GM12878 (cell line): ENCODE data around the gene RALGPS1. TPM values are rescaled to one million over a fixed set of nuclear protein-coding genes. Genes with fewer than 3 reads are reported as not detected.

Experiments
- ATAC-seq: fragments of 200-7000 bp; cut with Tn5 transposase; 3 replicates; pipeline ENCODE4 v1.9.1; 2020; ENCODE audit warnings: mild to moderate bottlenecking, moderate library complexity
- BruUV-seq: library from RNA; stranded (reverse); fragments of 400-500 nt; replicated peaks from 2 replicates; lab custom pipeline; 2021; lab: Mats Ljungman, UMichigan
- CTCF ChIA-PET: fragments of 300-600 bp; sonication (Branson Sonifier 250); formaldehyde crosslinking; extraction: SDS; loops from one replicate; lab custom pipeline; 2021; ENCODE audit warnings: inconsistent platforms; lab: Yijun Ruan, JAX
- POLR2A ChIA-PET: fragments of 350-600 bp; formaldehyde crosslinking; extraction: SDS; loops from one replicate; lab custom pipeline; 2021; ENCODE audit warnings: inconsistent platforms; lab: Charles Lee
- RAD21 ChIA-PET: fragments of 300-600 bp; sonication (Branson Sonifier 250); formaldehyde crosslinking; loops from one replicate; lab custom pipeline; 2023; ENCODE audit warnings: antibody characterized with exemption; ENCODE audit not compliant: unreplicated experiment; lab: Charles Lee
- SMC1A ChIA-PET: fragments of 300-600 bp; sonication (Branson Sonifier 250); formaldehyde crosslinking; loops from one replicate; lab custom pipeline; 2023; ENCODE audit not compliant: unreplicated experiment, uncharacterized antibody; lab: Charles Lee
- DNase-seq: peaks from one replicate; pipeline ENCODE4 v3.0.0-alpha.2; 2011; ENCODE audit warnings: low read depth, low spot score
- FAIRE-seq: peaks from 3 replicates; lab custom pipeline; 2011; peaks lifted over from hg19 to GRCh38; lab: Jason Lieb, UNC
- H2AFZ ChIP-seq: 2 replicates; pipeline ENCODE4 v1.6.0; 2011; ENCODE audit warnings: low read depth, low read length, control low read depth; ENCODE audit not compliant: control insufficient read depth
- H3K27ac ChIP-seq: 2 replicates; pipeline ENCODE4 v1.5.1; 2011; ENCODE audit warnings: control low read depth; ENCODE audit not compliant: control insufficient read depth, insufficient read depth
- H3K27me3 ChIP-seq, 2 experiments: replicated peaks in 1 of 2; 2 replicates each; pipeline versions ENCODE4 v1.6.0 to v1.6.1; 2011; ENCODE audit warnings: low read length in 1 of 2; ENCODE audit not compliant: control insufficient read depth in 2 of 2, insufficient read depth in 2 of 2
- H3K36me3 ChIP-seq, 2 experiments: 2 replicates each; pipeline ENCODE4 v1.5.1; 2011; ENCODE audit warnings: low read length in 1 of 2; ENCODE audit not compliant: control insufficient read depth in 2 of 2, insufficient read depth in 2 of 2
- H3K4me1 ChIP-seq: 2 replicates; pipeline ENCODE4 v1.6.1; 2011; ENCODE audit warnings: mild to moderate bottlenecking, low read length, moderate library complexity, mixed read lengths; ENCODE audit not compliant: control insufficient read depth, insufficient read depth
- H3K4me2 ChIP-seq: 2 replicates; pipeline ENCODE4 v1.6.0; 2011; ENCODE audit warnings: control low read depth; ENCODE audit not compliant: control insufficient read depth, insufficient read depth
- H3K4me3 ChIP-seq: fragments of 200-600 bp; sonication (generic); 2 replicates; pipeline ENCODE4 v1.5.1; 2016
- H3K79me2 ChIP-seq: 2 replicates; pipeline ENCODE4 v1.6.0; 2011; ENCODE audit warnings: low read length; ENCODE audit not compliant: control insufficient read depth, insufficient read depth
- H3K9ac ChIP-seq: 2 replicates; pipeline ENCODE4 v1.8.0; 2011; ENCODE audit warnings: low read length, control low read depth, mixed read lengths; ENCODE audit not compliant: control insufficient read depth, insufficient read depth
- H3K9me3 ChIP-seq: replicated peaks from 3 replicates; pipeline ENCODE4 v1.5.1; 2011; ENCODE audit warnings: mild to moderate bottlenecking, low read length; ENCODE audit not compliant: control insufficient read depth, insufficient read depth
- H4K20me1 ChIP-seq: 2 replicates; pipeline ENCODE4 v1.6.0; 2011; ENCODE audit not compliant: control insufficient read depth, insufficient read depth
- BACH1 ChIP-seq: fragments of 450-650 bp; IDR thresholded peaks from 2 replicates; pipeline ENCODE4 v1.6.1; 2017; ENCODE audit warnings: mild to moderate bottlenecking, borderline replicate concordance
- HDGF ChIP-seq: fragments of 450-650 bp; IDR thresholded peaks from 2 replicates; pipeline ENCODE4 v1.6.1; 2016; ENCODE audit warnings: antibody characterized with exemption
- IKZF2 ChIP-seq, 2 experiments: fragments of 450-650 bp; IDR thresholded peaks; 2 replicates each; pipeline ENCODE4 v1.6.1; 2017; ENCODE audit warnings: mild to moderate bottlenecking in 2 of 2, moderate library complexity in 2 of 2
- JUNB ChIP-seq: IDR thresholded peaks from 2 replicates; pipeline ENCODE4 v1.6.1; 2016; ENCODE audit warnings: antibody characterized with exemption, mild to moderate bottlenecking
- NR2F1 ChIP-seq: fragments of 450-650 bp; conservative IDR thresholded peaks from 2 replicates; pipeline ENCODE4 v1.6.1; 2017; ENCODE audit warnings: mild to moderate bottlenecking
- SMARCA5 ChIP-seq: fragments of 450-650 bp; IDR thresholded peaks from 2 replicates; pipeline ENCODE4 v1.6.1; 2017; ENCODE audit warnings: mild to moderate bottlenecking
- TAF1 ChIP-seq: IDR thresholded peaks from 2 replicates; pipeline ENCODE4 v1.6.1; 2011; ENCODE audit warnings: mild to moderate bottlenecking, low read depth, low read length, borderline replicate concordance
- WGBS: methylation state at CpG from one replicate; pipeline ENCODE4 v1.1.6; 2016; ENCODE audit warnings: low lambda C conversion rate; ENCODE audit not compliant: insufficient replicate concordance, insufficient coverage; ENCODE audit errors: missing lambda C conversion rate; 5-methylcytosine and 5-hydroxymethylcytosine counted together
- in situ Hi-C: fragments of 300-500 bp; cut with MboI; formaldehyde crosslinking; loops from 9 replicates; pipeline ENCODE4 v1.14.3; 2018; ENCODE audit warnings: mixed read lengths
- intact Hi-C: fragments of 100-400 bp; cut with micrococcal nuclease; formaldehyde crosslinking; loops from one replicate; pipeline ENCODE4 v1.14.2; 2022; ENCODE audit not compliant: unreplicated experiment
- polyA plus RNA-seq, 11 experiments: library from polyadenylated mRNA; depleted of rRNA in 4 of 11; unstranded in 6 of 11; stranded (reverse) in 5 of 11; fragments of >200 nt; fragmentation: Nextera tagmentation in 4 of 11; fragmentation: Illumina TruSeq in 1 of 11; extraction: Ambion mirVana in 4 of 11; extraction: Trizol in 1 of 11; gene quantifications; 1 replicate in 1 of 11; 2 replicates in 10 of 11; pipeline versions ENCODE4 v1.2.1 to v1.2.3, GENCODE V29; 2011 to 2016; ENCODE audit warnings: inconsistent platforms in 2 of 11, missing spikeins in 2 of 11, low read depth in 1 of 11
- total RNA-seq, 4 experiments: library from RNA; depleted of rRNA in 3 of 4; stranded (reverse); fragments of >200 nt in 3 of 4; fragmentation: Illumina TruSeq in 1 of 4; extraction: Trizol in 1 of 4; gene quantifications; 2 replicates each; pipeline versions ENCODE4 v1.2.1 to v1.2.3, GENCODE V29; 2013 to 2021
- TF ChIP-seq, protein P1 (sequence below): IDR thresholded peaks from 2 replicates; pipeline ENCODE4 v1.6.1; 2011; ENCODE audit warnings: low read depth, mild to moderate bottlenecking, low read length, moderate library complexity, borderline replicate concordance; ENCODE audit errors: extremely low read depth
- TF ChIP-seq, protein P2 (sequence below): IDR thresholded peaks from 2 replicates; pipeline ENCODE4 v1.6.1; 2012; ENCODE audit warnings: low read depth, low read length, improper control_type of control experiment
- TF ChIP-seq, protein P3 (sequence below): fragments of 450-650 bp; IDR thresholded peaks from 2 replicates; pipeline ENCODE4 v1.6.1; 2016; ENCODE audit warnings: mild to moderate bottlenecking, moderate library complexity, borderline replicate concordance
- TF ChIP-seq, protein P4 (sequence below): IDR thresholded peaks from 2 replicates; pipeline ENCODE4 v1.6.1; 2012; ENCODE audit warnings: low read length, inconsistent platforms

Gene RALGPS1
- total and polyA plus RNA-seq, 10 of the 15 experiments (the other 5 are each of a cell fraction or from before 2014, with no cell fraction given): 0.13 to 5.6 (median 2.7) TPM

DNA sequence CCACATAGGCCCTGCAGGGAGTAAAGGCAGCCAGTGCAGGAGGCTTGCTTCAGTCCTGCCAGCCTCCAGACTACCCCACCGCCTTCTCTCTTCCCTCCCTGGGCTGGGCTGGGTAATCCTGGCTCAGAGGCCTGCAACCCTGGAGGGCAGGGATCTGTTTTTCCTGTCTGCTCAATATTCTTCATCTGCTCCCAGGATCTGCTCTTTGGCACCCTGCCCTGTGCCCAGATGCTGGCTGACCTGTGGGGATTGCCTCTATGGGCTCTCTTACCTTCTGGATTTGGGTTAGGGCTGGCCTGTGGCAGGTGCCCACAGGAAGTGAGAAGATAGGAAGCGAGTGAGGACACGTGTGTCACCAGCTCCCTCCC is 215.1 kb downstream of the RALGPS1 start (continued):
- TF ChIP-seq TAF1 (no peak), HDGF (no peak)
- TF ChIP-seq, protein P1, sequence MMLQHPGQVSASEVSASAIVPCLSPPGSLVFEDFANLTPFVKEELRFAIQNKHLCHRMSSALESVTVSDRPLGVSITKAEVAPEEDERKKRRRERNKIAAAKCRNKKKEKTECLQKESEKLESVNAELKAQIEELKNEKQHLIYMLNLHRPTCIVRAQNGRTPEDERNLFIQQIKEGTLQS: no peak

DNA sequence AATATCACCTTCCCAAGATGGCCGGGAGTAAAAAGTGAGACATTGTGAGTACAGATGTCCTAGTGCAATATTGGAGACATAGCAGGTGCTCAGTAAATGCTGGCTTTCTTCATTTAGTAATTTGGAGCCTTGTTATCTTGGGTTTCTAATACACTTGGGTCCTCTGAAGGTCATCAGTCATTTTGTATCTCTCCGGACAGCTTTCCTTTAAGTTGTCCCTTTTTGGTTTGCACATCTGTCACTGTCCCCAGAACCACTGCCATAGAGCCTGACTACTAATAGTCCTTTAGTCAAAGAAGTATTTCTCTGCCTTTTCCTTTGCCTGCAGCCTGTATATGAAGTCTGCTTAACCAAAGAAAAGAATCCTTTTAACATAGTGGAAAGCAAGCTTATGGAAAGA is 215.7 kb downstream of the RALGPS1 start:
- no peak for ATAC-seq
- FAIRE-seq: no peak

More for the DNA sequence above, 215.7 kb downstream of the RALGPS1 start:
- no peaks in the 10 kb centered on the region for H3K79me2 ChIP-seq
- in situ Hi-C loops (no loop called here), intact Hi-C loops (no loop called here)
- H3K9ac ChIP-seq: no peak overlapping the region
- H2AFZ ChIP-seq: no peak overlapping the region
- H3K4me2 ChIP-seq: no peak overlapping the region
- TF ChIP-seq IKZF2 (IDR thresholded peaks at IDR 0.05) (no peak), BACH1 (no peak), JUNB (no peak), SMARCA5 (no peak), NR2F1 (no peak)
- TF ChIP-seq, protein P2, sequence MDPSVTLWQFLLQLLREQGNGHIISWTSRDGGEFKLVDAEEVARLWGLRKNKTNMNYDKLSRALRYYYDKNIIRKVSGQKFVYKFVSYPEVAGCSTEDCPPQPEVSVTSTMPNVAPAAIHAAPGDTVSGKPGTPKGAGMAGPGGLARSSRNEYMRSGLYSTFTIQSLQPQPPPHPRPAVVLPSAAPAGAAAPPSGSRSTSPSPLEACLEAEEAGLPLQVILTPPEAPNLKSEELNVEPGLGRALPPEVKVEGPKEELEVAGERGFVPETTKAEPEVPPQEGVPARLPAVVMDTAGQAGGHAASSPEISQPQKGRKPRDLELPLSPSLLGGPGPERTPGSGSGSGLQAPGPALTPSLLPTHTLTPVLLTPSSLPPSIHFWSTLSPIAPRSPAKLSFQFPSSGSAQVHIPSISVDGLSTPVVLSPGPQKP: no peak
- TF ChIP-seq, protein P3, sequence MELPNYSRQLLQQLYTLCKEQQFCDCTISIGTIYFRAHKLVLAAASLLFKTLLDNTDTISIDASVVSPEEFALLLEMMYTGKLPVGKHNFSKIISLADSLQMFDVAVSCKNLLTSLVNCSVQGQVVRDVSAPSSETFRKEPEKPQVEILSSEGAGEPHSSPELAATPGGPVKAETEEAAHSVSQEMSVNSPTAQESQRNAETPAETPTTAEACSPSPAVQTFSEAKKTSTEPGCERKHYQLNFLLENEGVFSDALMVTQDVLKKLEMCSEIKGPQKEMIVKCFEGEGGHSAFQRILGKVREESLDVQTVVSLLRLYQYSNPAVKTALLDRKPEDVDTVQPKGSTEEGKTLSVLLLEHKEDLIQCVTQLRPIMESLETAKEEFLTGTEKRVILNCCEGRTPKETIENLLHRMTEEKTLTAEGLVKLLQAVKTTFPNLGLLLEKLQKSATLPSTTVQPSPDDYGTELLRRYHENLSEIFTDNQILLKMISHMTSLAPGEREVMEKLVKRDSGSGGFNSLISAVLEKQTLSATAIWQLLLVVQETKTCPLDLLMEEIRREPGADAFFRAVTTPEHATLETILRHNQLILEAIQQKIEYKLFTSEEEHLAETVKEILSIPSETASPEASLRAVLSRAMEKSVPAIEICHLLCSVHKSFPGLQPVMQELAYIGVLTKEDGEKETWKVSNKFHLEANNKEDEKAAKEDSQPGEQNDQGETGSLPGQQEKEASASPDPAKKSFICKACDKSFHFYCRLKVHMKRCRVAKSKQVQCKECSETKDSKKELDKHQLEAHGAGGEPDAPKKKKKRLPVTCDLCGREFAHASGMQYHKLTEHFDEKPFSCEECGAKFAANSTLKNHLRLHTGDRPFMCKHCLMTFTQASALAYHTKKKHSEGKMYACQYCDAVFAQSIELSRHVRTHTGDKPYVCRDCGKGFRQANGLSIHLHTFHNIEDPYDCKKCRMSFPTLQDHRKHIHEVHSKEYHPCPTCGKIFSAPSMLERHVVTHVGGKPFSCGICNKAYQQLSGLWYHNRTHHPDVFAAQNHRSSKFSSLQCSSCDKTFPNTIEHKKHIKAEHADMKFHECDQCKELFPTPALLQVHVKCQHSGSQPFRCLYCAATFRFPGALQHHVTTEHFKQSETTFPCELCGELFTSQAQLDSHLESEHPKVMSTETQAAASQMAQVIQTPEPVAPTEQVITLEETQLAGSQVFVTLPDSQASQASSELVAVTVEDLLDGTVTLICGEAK: no peak
- TF ChIP-seq, protein P4, sequence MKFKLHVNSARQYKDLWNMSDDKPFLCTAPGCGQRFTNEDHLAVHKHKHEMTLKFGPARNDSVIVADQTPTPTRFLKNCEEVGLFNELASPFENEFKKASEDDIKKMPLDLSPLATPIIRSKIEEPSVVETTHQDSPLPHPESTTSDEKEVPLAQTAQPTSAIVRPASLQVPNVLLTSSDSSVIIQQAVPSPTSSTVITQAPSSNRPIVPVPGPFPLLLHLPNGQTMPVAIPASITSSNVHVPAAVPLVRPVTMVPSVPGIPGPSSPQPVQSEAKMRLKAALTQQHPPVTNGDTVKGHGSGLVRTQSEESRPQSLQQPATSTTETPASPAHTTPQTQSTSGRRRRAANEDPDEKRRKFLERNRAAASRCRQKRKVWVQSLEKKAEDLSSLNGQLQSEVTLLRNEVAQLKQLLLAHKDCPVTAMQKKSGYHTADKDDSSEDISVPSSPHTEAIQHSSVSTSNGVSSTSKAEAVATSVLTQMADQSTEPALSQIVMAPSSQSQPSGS: no peak
- no peak for DNase-seq
- H3K36me3 ChIP-seq: no peaks in the 10 kb centered on the region
- H4K20me1 ChIP-seq: no peaks in the 10 kb centered on the region
- no TSS peak for BruUV-seq
- WGBS: 75% methylated on average over 2 of the region's 2 CpGs
- SMC1A ChIA-PET: interaction anchor here (1.4 to 3.3 kb wide), 6 partner anchors 9 to 125 kb away, joined by 3 to 9 read pairs (median 6); no protein-coding TSS in a partner anchor
- H3K27me3 ChIP-seq: no peaks in the 10 kb centered on the region
- no peak overlapping the region for H3K27ac ChIP-seq
- CTCF ChIA-PET: interaction anchor here (0.7 kb wide), 1 partner anchor 40 kb away, joined by 3 read pairs; no protein-coding TSS in a partner anchor
- H3K9me3 ChIP-seq: no peaks in the 10 kb centered on the region
- POLR2A ChIA-PET: interaction anchor here (0.7 kb wide), 1 partner anchor 9 kb away, joined by 3 read pairs; no protein-coding TSS in a partner anchor
- no peak overlapping the region for H3K4me3 ChIP-seq
- RAD21 ChIA-PET: no interaction called here
- no peaks in the 10 kb centered on the region for H3K4me1 ChIP-seq
